GM18498 (cell line): Measurements from ENCODE around the gene C12orf75.
"Not testable (repeated sequence)": the region's sequence is repeated elsewhere in the genome, so short reads cannot be mapped to it uniquely, and the experiment has no call there.

Experiments used
- ATAC-seq: cut with Tn5 transposase; IDR thresholded peaks from one replicate; pipeline ENCODE4 v1.9.1; 2021; ENCODE audit warnings: mild to moderate bottlenecking, moderate library complexity; ENCODE audit not compliant: unreplicated experiment

Gene C12orf75

GRCh38 chr12:105330283-105330930, at the start of gene C12orf75:
C12orf75 (plus strand) TSS chr12:105330691; CDS start chr12:105330892, 201 bp downstream.
- peak; percentile 88 for ATAC-seq

DNA sequence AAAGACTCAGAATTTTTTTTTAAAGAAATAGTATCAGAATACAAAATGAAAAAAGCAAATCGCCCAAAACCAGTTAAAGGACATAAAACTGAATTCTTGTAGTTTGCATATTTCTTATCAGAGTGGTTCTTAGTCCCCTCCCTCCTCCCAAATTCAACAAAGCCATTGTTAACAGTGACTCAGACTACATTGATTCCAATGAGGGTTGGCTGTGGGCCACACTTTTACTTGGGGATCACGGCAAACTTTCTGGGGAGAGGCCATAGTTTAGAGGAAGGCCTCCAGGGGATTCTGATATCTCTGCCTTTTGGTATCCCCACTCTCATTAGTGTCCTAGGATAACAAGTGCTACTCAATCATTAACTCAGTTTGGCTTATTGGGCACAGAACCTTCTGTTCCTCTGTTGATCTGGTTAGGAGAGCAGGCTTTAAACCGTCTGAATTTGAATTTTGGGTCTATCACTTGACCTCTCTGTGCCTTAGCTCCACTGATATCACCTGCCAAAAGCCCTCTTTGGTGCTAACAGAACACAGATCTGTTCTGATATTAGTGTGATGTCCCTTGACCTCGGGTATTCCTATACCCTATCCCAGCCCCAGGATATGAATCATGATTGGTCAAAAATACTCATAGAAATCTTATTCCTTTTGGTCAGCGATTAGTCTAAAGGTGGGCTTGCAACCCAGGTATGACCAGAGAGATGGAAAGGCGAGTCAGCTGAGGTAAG, 49.4 kb upstream of the C12orf75 start:
- ATAC-seq, result no peak

DNA sequence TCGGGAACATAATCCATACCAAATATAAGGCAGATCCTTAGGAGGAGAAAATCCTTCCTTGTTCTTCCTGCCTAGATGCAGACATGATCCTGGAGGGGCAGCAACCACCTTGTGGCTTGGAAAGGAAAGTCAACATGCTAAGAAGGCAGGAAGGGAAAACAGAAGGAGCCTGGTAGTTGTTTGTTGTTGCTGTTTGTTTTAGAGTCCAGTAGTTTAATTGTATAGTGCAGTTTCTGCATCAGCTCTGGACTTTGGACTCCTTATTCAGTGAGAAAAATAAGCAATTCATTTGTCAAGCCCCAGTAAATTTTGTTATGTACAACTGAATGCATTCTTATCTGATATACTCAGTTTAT, 48.8 kb upstream of the C12orf75 start:
- ATAC-seq, result no peak

DNA sequence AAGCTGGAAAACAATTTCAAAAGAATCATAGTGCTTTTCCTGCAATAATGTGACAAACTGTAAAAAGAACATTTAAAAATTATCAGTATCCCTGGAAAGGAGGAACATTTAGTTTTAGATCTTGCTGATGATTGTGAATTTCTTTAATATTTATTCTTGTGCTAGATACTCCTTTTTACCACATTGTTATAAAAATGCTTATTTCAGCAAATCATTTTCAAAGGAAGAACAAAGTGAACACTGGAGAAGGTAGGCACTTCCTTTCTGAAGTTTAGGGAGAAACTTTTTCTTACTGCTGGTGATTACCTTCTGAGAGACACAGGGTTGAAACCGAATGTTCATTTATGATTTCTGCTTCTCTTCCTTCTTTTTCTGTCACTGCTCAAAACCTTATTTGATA, 45.1 kb upstream of the C12orf75 start:
- ATAC-seq, result no peak

DNA sequence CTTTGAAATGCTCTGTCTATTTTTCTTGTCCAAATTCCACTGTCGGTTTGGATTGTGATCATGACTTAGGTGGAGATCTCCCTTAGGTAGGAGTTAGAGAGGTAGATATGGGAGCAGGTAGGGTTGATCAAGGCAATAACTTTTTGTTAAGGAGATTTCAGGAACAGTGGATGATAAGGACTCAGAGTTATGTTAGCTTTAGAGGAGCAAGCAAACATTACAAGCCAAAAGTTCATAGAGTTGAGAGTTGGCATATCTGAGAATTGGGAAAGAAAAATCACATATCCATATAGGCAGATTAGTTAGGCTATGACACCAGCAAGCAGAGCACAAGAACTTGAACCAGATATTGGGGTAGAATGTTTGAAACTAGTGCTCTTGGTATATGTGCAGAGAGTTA, 43.1 kb upstream of the C12orf75 start:
- no peak for ATAC-seq

GRCh38 chr12:105288311-105288996, 42.0 kb upstream of the C12orf75 start:
- no peak for ATAC-seq

GRCh38 chr12:105289114-105289904, 41.2 kb upstream of the C12orf75 start:
- no peak for ATAC-seq

DNA sequence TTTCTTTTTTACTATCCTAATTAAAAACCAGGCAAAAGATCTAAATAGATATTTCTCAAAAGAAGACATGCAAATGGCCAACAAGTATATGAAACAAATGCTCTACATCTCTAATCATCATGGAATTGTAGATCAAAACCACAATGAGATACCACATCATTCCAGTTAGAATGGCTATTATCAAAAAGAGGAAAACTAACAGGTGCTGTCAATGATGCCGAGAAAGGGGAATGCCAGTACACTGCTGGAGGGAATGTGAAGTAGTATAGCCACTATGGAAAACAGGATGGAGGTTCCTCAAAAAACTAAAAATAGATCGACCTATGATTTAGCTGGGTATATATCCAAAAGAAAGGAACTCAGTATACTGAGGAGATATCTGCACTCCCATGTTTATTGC, 39.0 kb upstream of the C12orf75 start:
- ATAC-seq, result no peak

GRCh38 chr12:105292705-105293104, 37.8 kb upstream of the C12orf75 start:
- ATAC-seq, result no peak

DNA sequence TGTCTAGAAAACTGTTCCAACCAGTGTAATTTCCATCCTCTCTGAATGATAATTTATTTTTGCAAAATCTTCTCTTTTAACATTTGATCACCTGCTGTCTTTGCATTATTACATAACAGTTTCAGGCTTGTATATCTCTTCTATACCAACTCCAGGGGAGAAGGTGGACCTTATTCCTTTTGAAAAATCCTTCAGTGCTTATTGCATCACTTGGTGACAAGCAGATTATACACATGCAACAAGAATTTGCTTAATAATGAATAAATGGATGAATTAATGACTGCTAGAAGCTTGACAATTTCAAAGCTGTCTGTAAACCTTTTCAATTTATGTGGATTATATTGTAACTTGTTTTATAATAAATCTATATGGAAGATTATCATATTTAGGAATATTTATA, 37.3 kb upstream of the C12orf75 start:
- no peak for ATAC-seq

- no peak for ATAC-seq
Observed at GRCh38 chr12:105294161-105294560, 36.3 kb upstream of the C12orf75 start.

- ATAC-seq, result no peak
Observed at GRCh38 chr12:105294886-105295479, 35.5 kb upstream of the C12orf75 start.

DNA sequence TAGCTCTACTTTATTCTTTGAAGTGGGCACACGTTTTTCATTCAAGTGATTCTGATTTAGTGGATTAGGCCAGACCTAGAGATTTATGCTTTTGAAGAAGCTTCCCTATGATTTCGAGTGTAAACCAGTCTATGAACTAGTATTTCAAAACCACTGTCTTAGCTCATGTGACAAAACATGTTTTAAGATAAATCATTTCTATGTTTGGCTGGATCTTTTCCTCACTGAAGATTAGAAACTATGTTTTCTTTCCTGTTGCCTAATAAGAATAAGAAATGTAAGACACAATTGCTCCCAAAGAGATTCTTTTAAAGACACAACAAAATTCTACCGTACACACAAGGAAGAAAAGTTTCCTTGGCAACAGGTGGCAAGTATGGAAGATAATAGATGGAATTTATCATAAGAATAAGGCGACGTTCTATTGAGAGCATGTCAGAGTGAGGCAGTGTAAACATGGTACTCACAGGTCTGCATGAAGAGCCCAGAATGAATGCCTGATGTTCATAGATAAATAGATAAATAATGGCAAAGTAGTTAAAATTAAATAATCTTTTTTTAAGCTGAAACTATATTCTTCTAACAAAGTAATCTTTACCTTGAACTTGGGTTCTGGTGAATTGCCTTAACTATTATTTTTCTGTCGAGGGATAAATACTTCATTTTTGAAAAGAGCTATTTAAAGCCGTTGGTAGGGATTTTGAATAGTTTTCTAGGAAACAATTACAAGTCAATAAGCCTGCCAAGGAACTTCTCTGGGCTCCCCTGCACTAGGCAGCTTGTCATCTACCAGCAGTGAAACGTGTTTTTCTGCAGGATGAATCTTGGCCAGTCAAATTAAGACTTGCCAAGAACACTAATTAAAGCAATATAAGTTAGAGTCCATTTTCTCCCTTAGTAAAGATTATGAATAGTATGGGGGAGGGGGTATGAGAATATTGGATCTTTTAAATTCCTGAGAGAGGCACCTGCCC, 34.1 kb upstream of the C12orf75 start:
- ATAC-seq, result no peak

GRCh38 chr12:105300883-105301282, 29.6 kb upstream of the C12orf75 start:
- no peak for ATAC-seq

DNA sequence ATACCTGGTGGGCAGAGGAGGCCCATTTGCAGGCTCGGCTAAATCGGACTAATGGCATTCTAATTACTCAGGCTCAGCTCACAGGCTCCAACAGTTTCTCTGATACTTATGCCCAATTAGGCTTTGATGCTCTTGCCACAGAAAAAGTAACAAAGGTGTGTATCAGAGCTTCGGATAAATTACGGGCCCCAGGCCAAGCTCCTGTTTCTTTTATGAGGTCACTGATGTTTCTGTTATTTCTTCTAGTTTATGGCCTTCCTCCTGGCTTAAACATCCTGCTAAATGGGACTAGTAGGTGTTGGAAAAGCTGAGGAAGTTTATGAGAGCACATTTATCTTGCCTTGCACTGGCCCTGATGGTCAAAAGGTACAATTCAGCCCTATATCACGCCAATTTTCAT, 28.8 kb upstream of the C12orf75 start:
- ATAC-seq, result no peak

- ATAC-seq, result not testable (repeated sequence)
Observed at GRCh38 chr12:105302986-105303385, 27.5 kb upstream of the C12orf75 start.

DNA sequence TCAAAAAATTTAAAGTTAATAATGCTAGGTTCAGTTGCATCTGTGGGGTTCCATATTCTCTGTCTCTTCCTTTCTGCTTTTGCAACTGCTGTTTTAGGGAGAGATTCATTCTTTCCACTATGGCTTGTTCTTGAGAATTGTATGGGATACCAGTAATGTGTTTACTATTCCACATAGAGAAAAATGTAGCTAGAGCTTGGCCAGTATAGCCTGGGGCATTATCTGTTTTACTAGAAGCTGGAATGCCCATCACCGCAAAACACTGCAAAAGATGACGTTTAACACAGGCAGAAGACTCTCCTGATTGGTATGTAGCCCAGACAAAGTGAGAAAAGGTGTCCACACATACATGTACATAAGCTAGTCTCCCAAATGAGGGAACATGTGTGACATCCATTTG, 25.9 kb upstream of the C12orf75 start:
- ATAC-seq, result not testable (repeated sequence)

DNA sequence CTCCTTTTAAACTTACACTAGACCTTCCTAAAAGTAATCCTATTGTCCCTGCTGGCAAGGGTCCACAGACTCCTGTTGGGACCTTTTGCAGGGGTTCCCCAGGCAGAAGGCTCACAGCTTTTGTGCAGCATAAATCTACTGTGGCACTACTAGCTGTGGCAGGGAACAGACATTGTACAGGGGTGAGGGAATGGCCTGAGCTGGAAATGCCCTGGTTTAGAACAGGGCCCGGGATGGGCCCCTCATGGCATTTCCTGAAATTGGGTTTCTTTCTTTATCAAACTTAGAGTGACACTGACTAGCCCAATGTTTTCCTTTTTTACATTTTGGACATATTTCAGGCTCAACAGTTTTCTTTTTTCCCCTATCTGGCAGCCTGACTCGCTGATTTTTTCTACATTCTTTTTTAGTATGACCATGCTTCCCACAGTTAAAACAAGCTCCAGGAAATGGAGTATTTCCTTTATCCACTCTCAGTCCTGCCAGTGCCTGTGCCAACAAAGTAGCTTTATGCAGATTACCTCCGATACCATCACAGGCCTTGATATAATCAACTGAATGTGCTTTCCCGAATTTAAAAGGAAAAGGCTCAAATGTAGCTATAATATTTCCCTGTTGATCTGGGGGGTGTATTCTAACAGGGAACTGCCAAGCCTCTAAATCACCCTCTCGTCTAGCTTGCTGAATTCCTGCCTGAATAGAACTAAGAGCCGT, 22.7 kb upstream of the C12orf75 start:
- not testable (repeated sequence) for ATAC-seq

- not testable (repeated sequence) for ATAC-seq
Observed at GRCh38 chr12:105308839-105309238, 21.7 kb upstream of the C12orf75 start.
